SU-DHL-6 (cell line): Measurements from ENCODE around the gene UNC5A.

Experiments used
- H2AFZ ChIP-seq: fragments of 200-600 bp; sonication (generic); 2 replicates; pipeline ENCODE4 v1.6.1; 2014; ENCODE audit warnings: low read depth, mild to moderate bottlenecking, moderate library complexity, mixed read lengths, antibody characterized with exemption, low read length; ENCODE audit not compliant: severe bottlenecking
- H3F3A ChIP-seq: fragments of 200-600 bp; shearing (Covaris generic); 2 replicates; pipeline ENCODE4 v1.6.0; 2016; ENCODE audit warnings: antibody characterized with exemption, mild to moderate bottlenecking; ENCODE audit not compliant: insufficient read depth
- H3K27ac ChIP-seq: fragments of 200-600 bp; sonication (generic); 2 replicates; pipeline ENCODE4 v1.5.1; 2016; ENCODE audit warnings: low read depth, mild to moderate bottlenecking, low read length, moderate library complexity, mixed read lengths
- H3K27me3 ChIP-seq: fragments of 200-600 bp; sonication (generic), shearing (Covaris generic); 2 replicates; pipeline ENCODE4 v1.6.0; 2014; ENCODE audit warnings: mild to moderate bottlenecking, low read length
- H3K36me3 ChIP-seq: fragments of 200-600 bp; sonication (generic); 2 replicates; pipeline ENCODE4 v1.6.1; 2014; ENCODE audit warnings: mild to moderate bottlenecking, low read length, mixed read lengths
- H3K4me2 ChIP-seq: fragments of 300-600, 200-600 bp; shearing (Covaris generic), sonication (generic); 2 replicates; pipeline ENCODE4 v1.6.0; 2014; ENCODE audit warnings: low read length, low read depth, mild to moderate bottlenecking; ENCODE audit not compliant: poor library complexity, severe bottlenecking
- H3K4me3 ChIP-seq: fragments of 200-600 bp; sonication (generic); 2 replicates; pipeline ENCODE4 v1.5.1; 2014; ENCODE audit warnings: antibody characterized with exemption, low read length, mild to moderate bottlenecking, mixed read lengths; ENCODE audit not compliant: insufficient read depth, poor library complexity, severe bottlenecking
- H3K79me2 ChIP-seq: fragments of 200-600 bp; sonication (generic); 2 replicates; pipeline ENCODE4 v1.6.1; 2014; ENCODE audit warnings: mild to moderate bottlenecking, low read length, moderate library complexity; ENCODE audit not compliant: insufficient read depth
- H3K9ac ChIP-seq: fragments of 200-600 bp; sonication (generic); 2 replicates; pipeline ENCODE4 v1.7.0; 2014; ENCODE audit warnings: mild to moderate bottlenecking, low read length
- H3K9me2 ChIP-seq: fragments of 200-600 bp; sonication (generic); replicated peaks from 2 replicates; pipeline ENCODE4 v1.6.1; 2014; ENCODE audit warnings: low read length; ENCODE audit not compliant: insufficient read depth
- H3K9me3 ChIP-seq: fragments of 200-600 bp; sonication (generic); 2 replicates; pipeline ENCODE4 v1.6.1; 2014; ENCODE audit warnings: low read length, mixed read lengths; ENCODE audit not compliant: insufficient read depth
- H4K20me1 ChIP-seq: fragments of 200-600 bp; sonication (generic); 2 replicates; pipeline ENCODE4 v1.6.1; 2014; ENCODE audit warnings: low read depth, mild to moderate bottlenecking, antibody characterized with exemption, low read length, moderate library complexity, mixed read lengths
- CTCF ChIP-seq: fragments of 200-600 bp; sonication (generic); IDR thresholded peaks from one replicate; pipeline ENCODE4 v1.5.1; 2017; ENCODE audit warnings: antibody characterized with exemption, mild to moderate bottlenecking, low read length, moderate library complexity; ENCODE audit not compliant: insufficient read depth, poor library complexity, severe bottlenecking
- EZH2phosphoT487 ChIP-seq: fragments of 200-600 bp; sonication (generic), shearing (Covaris generic); conservative IDR thresholded peaks from 2 replicates; pipeline ENCODE4 v1.6.1; 2018; ENCODE audit warnings: mild to moderate bottlenecking, antibody characterized with exemption, low read length, moderate library complexity, mixed read lengths

UNC5A gene

GRCh38 chr5:176799488-176799887 is 10.9 kb upstream of the UNC5A start:
- Histone ChIP-seq H2AFZ (no peak overlapping the region), H3F3A (no peaks in the 10 kb centered on the region), H3K27me3 (no peaks in the 10 kb centered on the region), H3K9me3 (no peaks in the 10 kb centered on the region), H3K27ac (no peak overlapping the region), H3K4me2 (no peak overlapping the region), H3K9ac (no peak overlapping the region), H3K4me3 (no peak overlapping the region), H3K79me2 (no peaks in the 10 kb centered on the region), H3K36me3 (no peaks in the 10 kb centered on the region), H3K9me2 (no peaks in the 10 kb centered on the region), H4K20me1 (no peaks in the 10 kb centered on the region)
- TF ChIP-seq EZH2phosphoT487 (no peak), CTCF (no peak)

GRCh38 chr5:176800024-176800423 is 10.3 kb upstream of the UNC5A start:
- Histone ChIP-seq H3K4me2 (no peak overlapping the region), H3K36me3 (no peaks in the 10 kb centered on the region), H3K27me3 (no peaks in the 10 kb centered on the region), H4K20me1 (no peaks in the 10 kb centered on the region), H3K27ac (no peak overlapping the region), H3K9ac (no peak overlapping the region), H3K79me2 (no peaks in the 10 kb centered on the region), H3K4me3 (no peak overlapping the region), H3F3A (no peaks in the 10 kb centered on the region), H2AFZ (no peak overlapping the region), H3K9me2 (no peaks in the 10 kb centered on the region), H3K9me3 (no peaks in the 10 kb centered on the region)
- TF ChIP-seq CTCF (no peak), EZH2phosphoT487 (no peak)

- Histone ChIP-seq H3K9ac (no peak overlapping the region), H3K27ac (no peak overlapping the region), H3K36me3 (no peaks in the 10 kb centered on the region), H3K4me3 (no peak overlapping the region), H2AFZ (no peak overlapping the region), H3F3A (no peaks in the 10 kb centered on the region), H3K9me3 (no peaks in the 10 kb centered on the region), H4K20me1 (no peaks in the 10 kb centered on the region), H3K4me2 (no peak overlapping the region), H3K9me2 (no peaks in the 10 kb centered on the region), H3K79me2 (no peaks in the 10 kb centered on the region), H3K27me3 (no peaks in the 10 kb centered on the region)
- no peak for TF ChIP-seq EZH2phosphoT487
- no peak for TF ChIP-seq CTCF
Observed at GRCh38 chr5:176802116-176802784, 8.1 kb upstream of the UNC5A start.
